Sigmoid colon (tissue), 4 donors: ENCODE measurements around the gene CDH13.

Experiments used
- CTCF ChIP-seq, 4 experiments: fragments of 450-650 bp in 3 of 4; fragments of 200-600 bp in 1 of 4; IDR thresholded peaks; one replicate each; pipeline ENCODE4 v1.5.1; 2016 to 2019; ENCODE audit warnings: antibody characterized with exemption in 4 of 4, mild to moderate bottlenecking in 3 of 4, moderate library complexity in 2 of 4
- EP300 ChIP-seq, 4 donors: sonication (generic); formaldehyde crosslinking; IDR thresholded peaks; one replicate each; pipeline ENCODE4 v1.6.1; 2017; ENCODE audit warnings: antibody characterized with exemption in 4 of 4
- POLR2A ChIP-seq, 2 donors: fragments of 450-650 bp; IDR thresholded peaks; one replicate each; pipeline ENCODE4 v1.6.1; 2016; ENCODE audit warnings: antibody characterized with exemption in 2 of 2, mild to moderate bottlenecking in 2 of 2, moderate library complexity in 2 of 2
- POLR2AphosphoS5 ChIP-seq, 4 donors: sonication (generic); formaldehyde crosslinking; IDR thresholded peaks; one replicate each; pipeline ENCODE4 v1.6.1; 2017; ENCODE audit warnings: antibody characterized with exemption in 4 of 4

DNA sequence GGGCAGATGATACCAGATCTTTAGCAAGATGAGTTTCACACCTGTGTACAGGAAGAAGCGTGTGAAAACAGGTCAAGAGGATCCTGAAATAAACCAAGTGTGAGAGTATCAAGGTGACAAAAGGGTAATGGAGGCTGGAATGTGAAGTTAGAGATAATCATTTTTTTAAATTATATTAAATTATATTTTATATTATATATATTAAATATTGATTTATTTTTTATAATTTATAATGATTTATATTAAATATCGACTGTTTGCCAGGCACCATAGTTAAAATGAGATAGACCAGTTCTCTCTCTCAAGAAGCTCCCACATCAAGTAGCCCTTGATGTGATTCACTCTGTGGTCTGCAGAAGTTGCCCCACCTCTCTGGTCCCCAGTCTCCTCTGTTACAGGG lies 820.8 kb downstream of the CDH13 start:
- TF ChIP-seq CTCF (IDR thresholded peaks at IDR 0.05) = no peak
- no peak for TF ChIP-seq POLR2A (IDR thresholded peaks at IDR 0.05)
- TF ChIP-seq POLR2AphosphoS5 (IDR thresholded peaks at IDR 0.05) = no peak
- TF ChIP-seq EP300 (IDR thresholded peaks at IDR 0.05) = no peak
